ENCODE results near the gene IRS1.
A peak's percentile ranks its signal among the peaks of the same experiment; 100 is the strongest.
"Not testable (repeated sequence)": the region's sequence is repeated elsewhere in the genome, so short reads cannot be mapped to it uniquely, and the experiment has no call there.

Gene IRS1

GRCh38 chr2:226799211-226799975 is at the start of gene IRS1:
Gene IRS1 (minus strand): TSS chr2:226799820. CDS start chr2:226798738, 1,082 bp downstream.
- peak; percentile 88 for DNase-seq (ENCODE audit: low read depth)

DNA sequence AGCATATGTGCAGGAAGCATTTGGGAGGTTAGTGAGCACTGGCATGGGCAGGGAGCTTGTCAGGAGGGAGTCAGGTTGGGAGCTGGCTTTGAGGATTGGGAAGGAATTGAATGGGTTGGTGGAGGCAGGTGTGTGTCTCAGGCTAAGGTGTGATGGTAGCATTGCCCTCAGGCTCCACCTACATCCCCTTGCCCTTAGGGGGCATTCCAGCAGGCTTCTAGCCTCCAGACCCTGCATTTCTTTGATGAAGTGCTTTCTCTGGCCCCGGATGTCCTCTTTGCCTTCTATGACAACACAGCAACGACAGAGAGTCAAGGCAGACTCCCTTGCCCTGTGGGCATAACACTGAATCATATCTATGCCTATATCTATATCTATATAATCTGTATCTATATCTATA is 49.7 kb upstream of the IRS1 start:
- no peak for DNase-seq (ENCODE audit: low read depth)

- DNase-seq (ENCODE audit: low read depth), result no peak
Observed at GRCh38 chr2:226847511-226847910, 47.9 kb upstream of the IRS1 start.

GRCh38 chr2:226847090-226847489 is 47.5 kb upstream of the IRS1 start:
- DNase-seq (ENCODE audit: low read depth), result no peak

GRCh38 chr2:226845386-226846116 is 45.9 kb upstream of the IRS1 start:
- no peak for DNase-seq (ENCODE audit: low read depth)

- DNase-seq (ENCODE audit: low read depth), result not testable (repeated sequence)
Observed at GRCh38 chr2:226843001-226843400, 43.4 kb upstream of the IRS1 start.

DNA sequence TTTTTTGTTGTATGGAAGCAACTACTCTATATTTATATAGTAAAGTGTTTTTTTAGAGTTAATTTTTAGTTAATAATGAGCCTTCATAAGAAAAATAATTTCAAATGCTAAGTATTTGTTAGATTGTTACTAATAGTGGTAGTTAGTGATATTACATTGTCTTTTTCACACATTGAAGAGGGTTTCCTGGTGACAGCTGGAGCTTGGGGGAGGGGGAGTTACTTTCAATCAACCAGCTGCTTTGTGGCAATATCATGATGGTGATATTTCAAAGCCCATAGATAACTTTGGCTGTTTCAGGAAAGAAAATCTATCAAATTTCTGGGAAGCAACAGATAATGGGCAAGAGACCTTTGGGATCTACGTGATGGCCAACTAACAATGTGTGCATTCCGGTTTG is 40.3 kb upstream of the IRS1 start:
- no peak for DNase-seq (ENCODE audit: low read depth)

DNA sequence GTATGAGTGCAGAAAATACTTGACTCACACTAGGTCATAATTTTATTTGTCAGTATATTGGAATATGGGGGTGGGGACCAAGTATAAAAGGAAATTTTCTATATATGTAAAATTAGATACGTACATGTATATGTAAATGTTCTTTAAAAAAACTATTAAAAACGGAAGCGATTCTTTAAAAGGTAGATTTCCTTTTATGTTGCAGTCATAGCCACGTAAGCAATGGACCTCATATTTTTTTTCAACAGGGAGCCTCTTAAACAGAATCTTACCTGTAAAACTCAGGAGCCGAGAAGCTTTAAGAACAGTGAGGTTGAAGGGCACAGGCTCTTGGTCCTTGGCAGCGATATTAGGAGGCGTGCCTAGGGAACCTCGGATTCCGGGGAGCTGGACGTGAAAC is 39.5 kb upstream of the IRS1 start:
- no peak for DNase-seq (ENCODE audit: low read depth)

GRCh38 chr2:226838722-226839121 is 39.1 kb upstream of the IRS1 start:
- no peak for DNase-seq (ENCODE audit: low read depth)

DNA sequence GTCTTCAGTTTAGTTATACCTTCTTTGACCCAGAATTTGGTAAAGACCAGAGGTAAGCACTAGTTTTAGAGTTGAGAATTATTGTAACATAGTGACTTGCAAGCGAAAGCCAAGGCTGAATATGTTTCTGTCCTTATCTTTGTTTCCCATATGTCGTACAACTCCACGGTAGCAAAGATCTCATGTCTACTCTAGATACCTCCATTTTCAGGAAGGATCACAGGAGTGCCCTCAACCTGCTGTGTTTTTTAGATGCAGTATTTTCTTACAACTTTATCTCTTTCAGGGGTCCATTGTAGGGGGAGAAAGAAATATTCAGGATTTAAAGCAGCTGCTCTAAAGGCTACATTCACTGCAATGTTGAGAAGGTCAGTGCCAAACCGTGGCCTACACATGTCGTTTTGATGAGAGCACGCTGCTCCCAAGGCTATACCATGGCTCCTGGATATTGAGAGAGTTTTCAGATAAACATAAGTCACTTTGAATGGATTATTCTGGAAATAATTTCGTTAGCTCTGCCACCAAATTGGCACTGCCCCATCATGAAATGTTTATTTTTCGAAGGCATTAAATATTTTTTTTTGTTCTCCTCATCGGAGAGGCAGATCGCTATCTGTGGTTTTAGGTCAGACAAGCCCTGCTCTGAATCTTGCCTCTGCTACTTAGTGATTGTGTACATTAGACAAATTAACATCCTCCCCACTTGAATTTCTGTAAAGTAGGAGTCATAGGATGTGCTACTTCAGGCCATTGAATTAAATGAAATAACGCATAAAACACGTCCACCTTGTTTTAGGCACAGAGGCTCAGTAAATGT is 38.4 kb upstream of the IRS1 start:
- no peak for DNase-seq (ENCODE audit: low read depth)

DNA sequence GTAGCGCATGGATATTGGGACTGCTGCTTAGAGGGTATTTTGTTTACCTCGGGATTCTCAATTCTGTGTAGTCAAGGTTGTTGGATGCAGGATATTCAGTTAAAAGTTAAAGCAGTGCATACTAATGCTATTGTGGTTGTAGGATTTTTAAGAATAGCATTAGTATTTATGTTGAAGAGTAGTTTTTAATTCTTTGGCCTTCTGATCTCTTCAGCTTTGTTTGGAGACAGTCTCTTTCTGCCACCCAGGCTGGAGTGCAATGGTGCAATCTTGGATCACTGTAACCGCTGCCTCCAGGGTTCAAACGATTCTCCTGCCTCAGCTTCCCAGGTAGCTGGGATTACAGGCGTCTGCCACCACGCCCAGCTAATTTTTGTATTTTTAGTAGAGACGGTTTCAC is 37.7 kb upstream of the IRS1 start:
- DNase-seq (ENCODE audit: low read depth), result no peak

DNA sequence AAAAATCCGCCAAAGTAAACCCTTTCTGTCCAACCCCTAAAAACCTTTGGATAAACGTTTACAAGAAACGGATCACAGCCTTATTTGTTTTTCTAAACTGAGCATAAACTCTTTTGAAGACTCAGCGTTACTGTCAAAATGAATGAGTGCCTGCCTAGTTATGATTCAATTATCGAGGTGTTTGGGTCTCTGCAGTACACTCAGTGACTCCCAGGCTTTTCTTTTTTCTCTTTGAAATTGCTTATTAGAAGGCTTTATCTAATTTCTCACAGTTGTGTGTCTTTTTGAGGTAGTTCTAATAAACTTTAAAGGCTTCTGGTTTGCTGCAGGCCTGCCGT is 36.9 kb upstream of the IRS1 start:
- DNase-seq (ENCODE audit: low read depth), result no peak

DNA sequence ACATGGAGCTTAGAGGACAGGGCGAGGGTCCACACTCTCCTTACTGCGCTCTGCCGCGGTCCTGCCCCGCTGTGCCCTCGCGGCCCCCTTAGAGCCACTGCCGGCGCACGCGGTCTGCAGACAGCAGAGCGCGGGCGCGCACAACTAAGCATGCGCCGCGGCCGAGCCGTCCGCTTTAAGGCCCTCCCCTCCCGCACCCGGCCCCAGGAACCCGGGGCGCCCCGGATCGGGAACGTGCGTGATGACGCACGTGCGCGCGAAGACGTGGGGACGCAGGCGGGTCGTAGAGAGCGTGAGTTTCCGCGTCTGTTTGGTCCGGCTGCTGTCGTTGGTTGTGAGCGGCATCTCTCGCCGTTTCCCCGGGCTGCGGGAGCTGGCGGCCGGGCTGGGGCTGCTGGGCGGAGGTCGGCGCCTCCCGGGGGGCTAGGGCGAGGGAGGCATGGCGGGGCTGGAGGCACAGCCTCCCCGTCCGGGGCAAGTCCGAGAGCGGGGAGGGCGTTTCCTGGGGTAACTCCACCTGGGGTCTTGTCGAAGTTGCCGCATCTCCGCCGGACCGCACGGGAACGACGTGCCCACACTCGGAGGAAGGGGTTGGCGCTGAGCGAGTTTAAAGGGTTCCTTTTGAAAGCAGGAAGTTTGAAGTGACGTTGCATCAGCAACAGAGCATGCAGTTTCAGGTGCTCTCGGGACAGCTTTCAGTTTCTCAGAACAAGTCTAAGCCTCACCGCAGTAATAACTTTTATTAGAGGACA is 36.4 kb upstream of the IRS1 start, which contains the start of gene RHBDD1:
TSS of gene RHBDD1 (plus strand) at position 259 of the 752 bp plus-strand sequence. CDS start 28,640 bp downstream, outside the sequence.
- DNase-seq (ENCODE audit: low read depth), result peak; percentile 97

- no peak for DNase-seq (ENCODE audit: low read depth)
Observed at GRCh38 chr2:226835420-226835795, 35.8 kb upstream of the IRS1 start.

- not testable (repeated sequence) for DNase-seq (ENCODE audit: low read depth)
Observed at GRCh38 chr2:226834880-226835279, 35.3 kb upstream of the IRS1 start.

DNA sequence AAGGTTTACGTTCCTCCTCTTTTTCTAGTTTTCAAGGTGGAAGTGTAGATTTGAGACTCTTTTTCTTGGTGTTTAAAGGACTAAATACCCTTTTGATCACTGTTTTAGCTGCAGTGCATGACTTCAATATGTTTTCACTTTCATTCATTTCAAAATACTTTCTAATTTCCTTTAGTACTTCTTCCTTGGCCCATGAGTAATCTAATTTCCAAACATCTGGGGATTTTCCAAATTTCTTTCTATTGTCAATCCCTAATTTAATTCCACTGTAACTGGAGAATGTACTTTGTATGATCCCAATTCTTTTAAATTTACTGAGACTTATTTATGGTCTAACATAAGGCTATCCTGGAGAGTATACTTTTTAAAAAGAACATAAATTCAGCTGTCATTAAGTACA is 32.4 kb upstream of the IRS1 start:
- no peak for DNase-seq (ENCODE audit: low read depth)

- DNase-seq (ENCODE audit: low read depth), result no peak
Observed at GRCh38 chr2:226831266-226831665, 31.6 kb upstream of the IRS1 start.

DNA sequence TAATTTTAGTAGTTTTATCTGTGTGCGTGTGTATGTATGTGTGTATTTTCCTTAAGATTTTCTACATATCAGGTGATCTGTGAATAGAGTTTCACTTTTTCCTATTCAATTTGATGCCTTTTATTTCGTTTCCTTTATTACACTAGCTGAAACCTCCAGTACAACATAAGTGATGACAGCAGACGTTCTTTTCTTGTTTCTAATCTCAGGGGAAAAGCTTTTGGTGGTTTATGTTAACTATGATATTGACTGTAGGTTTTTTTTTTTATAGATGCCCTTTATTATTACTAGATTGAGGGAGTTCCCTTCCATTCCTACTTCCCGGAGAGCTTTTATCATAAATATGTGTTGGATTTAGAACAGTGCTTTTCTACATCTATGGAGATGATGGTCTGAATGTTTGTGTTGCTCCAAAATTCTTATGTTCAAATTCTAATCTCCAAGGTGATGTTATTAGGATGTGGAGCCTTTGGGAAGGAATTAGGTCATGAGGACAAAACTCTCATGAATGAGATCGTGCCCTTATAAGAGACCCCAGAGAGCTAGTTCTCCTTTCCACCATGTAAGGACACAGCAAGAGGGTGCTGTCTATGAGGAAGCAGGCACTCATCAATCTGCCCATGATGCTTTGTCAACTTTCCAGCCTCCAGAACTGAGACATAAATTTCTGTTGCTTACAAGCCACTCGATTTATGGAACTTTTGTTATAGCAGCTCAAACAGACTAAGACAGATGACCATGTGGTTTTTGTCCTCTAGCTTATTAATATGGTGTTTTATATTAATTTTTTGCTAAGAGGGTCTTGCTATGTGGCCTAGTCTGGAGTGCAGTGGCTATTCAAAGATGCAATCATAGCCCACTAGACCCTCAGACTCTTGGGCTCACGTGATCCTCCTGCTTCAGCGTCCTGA is 30.4 kb upstream of the IRS1 start:
- no peak for DNase-seq (ENCODE audit: low read depth)

DNA sequence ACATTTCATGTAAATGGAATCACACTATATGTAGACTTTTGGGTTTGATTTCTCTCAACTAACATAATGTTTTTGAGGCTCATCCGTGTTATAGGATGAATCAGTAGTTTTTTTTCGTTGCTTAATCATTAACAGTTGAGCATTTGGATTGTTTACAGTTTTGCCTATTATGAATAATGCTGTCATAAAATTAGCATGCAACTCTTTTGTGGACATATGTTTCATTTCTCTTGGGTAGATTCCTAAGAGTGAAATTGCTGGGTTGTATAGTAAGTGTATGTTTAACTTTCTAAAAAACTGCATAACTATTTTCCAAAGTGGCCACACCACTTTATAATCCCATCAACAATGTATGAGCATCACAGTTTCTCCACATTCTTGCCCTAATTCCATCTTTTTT is 28.6 kb upstream of the IRS1 start:
- DNase-seq (ENCODE audit: low read depth), result no peak

DNA sequence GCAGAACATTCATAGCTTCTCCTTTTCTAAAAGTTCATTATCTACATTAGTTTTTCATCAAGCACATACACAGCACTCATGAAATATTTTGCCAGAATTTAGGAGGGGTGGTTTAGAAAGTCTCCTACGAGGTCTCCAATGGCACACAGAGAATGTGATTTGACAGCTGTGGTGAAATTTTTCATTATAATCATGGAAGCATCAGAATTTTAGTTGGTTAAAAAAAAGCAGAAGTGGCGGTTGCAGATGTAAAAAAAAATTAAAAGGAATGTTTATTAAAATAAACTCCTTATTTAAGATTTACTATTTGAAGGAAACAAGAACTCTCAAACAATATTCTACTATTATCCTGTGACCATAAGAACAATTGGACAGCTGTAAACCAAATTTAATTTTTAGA is 25.4 kb upstream of the IRS1 start:
- no peak for DNase-seq (ENCODE audit: low read depth)

GRCh38 chr2:226818930-226819329 is 19.3 kb upstream of the IRS1 start:
- no peak for DNase-seq (ENCODE audit: low read depth)

All from iris pigment epithelial cell (primary cell).